NOMO-1 treated with DMSO at 0.1 percent for 48 hours (cell line): ENCODE data around the gene SFXN2.

Experiments used
- DNase-seq: peaks from one replicate; lab custom pipeline; 2025; ENCODE audit not compliant: unreplicated experiment; lab: John Stamatoyannopoulos, UW

The SFXN2 gene

DNA sequence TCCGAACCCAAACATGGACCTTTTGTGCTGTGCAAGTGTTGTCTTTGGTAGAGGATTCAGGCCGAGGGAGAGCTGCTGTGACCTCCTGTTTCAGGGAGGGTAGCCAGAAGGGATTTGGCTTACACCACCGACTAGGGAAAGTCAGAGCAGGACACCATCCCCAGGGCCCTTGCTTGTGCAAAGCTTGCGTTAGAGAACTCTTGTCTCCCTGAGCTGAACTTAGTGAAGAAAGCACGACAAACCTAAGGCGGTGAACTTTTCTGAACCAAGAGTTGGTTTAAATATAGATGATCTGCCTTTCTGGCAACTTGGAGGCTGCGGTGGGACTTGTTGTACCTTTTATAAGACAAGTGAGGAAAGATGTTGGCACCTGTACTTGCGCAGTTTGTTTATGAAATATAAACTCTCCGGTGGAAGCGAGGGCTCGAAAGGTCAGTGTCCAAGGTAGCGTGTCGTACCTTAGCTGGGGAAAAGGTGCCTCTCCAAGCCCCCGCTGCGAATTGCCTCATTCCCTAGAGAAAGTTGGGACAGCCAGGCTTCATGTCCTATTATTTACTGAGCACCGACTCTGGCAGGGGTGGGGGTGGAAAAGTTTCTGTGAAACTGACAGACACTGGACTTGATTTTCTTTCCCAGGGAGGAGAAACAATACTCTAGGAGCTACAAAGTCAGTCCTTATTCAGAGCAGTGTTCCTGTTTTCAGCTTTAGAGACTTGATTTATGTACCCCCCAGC lies 60.9 kb downstream of the SFXN2 start:
- DNase-seq = no peak

DNA sequence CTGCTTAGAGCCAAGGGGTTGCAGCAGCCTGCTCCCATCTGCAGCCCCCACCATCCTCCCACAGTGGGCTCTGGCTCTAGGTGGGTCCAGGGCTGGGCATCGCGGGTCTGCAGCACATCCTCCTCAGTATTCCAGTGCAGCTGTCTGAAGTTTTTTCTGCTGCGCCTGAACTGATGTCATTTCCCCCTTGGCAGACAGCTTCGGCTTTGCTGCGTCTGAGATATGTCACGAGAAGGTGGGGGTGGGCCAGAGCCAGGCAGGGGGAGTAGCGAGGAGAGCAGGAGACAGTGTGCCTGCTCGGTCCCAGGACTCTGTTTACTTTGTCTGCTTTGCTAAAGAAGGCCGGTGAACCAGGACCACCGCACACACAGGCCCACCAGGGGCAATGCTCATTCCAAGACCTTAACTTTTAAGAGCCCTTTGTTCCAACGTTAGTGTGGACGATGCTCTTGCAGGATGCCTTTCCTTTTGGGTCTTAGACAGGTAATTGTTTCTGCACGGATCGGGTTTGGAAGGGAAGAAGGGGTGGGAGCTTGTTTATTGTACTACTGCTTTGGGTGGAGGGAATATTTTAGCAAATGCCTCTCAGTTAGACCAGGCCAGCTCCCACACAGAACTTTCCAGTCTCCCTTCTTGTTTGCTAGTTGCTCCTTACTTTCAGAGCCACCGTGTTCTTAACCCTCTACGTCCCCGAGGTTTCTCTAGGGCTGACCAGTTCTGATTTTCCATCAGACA lies 61.7 kb downstream of the SFXN2 start:
- no peak for DNase-seq

DNA sequence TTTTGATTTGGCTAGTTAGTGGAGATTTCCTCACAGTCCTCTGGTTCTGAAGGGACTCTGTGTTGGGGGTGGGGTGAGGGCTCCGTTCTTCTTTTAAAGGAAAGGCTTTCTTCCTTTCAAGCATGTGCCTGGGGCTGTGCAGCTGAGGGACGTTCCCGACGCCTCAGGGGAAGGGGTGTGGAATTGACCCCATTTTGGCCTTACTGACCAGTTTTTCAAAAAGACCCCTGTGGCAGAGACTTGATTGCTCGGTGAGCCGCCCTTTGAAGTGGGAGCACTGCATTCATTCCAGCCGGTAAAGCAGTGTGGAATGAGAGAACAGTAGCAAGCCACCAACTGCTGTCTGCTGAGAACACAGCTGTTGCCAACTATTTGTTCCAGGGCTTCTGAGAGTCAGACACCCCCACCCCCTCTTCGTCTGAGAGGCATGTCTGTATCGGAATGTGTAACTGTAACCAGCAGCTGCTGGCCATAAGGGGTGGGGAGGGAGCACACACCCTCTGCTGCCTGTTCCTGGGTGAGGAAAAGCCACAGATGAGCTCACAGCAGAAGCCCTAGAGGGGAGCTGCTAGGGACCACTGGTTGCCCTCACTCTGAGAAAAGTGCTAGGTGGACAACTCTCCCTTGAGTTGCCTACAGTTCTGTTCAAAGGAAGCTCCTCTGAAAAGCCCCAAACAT lies 62.5 kb downstream of the SFXN2 start:
- DNase-seq = no peak

DNA sequence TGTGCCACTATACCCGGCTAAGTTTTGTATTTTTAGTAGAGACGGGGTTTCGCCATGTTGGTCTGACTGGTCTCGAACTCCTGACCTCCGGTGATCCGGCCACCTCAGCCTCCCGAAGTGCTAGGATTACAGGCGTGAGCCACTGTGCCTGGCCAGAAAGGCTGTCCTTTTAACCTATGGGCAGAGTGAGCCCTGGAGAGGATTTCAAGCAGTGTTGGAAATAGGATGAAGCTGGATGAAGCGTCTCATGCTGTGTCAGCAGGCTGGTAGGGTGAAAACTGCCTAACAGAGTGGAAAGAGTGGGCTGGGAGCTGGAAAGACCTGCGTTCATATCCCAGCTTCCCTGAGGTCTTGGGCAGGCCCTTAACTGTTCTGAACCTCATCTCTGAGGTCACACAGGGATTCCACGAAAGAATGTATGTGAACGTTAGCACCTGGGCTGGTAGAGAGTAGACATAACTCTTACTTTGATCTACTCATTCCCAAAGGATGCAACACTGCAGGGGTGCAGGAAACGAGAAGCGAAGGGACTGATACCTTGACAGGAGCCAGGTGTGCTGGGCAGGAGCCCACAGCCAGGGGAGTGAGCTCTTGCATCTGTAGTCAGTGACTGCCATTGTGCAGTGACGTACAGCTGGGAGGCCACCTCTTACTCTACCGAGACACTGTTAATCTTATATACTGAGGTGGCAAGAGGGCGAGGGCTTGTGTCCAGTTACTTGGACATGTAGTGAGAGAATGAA lies 63.4 kb downstream of the SFXN2 start:
- no peak for DNase-seq

DNA sequence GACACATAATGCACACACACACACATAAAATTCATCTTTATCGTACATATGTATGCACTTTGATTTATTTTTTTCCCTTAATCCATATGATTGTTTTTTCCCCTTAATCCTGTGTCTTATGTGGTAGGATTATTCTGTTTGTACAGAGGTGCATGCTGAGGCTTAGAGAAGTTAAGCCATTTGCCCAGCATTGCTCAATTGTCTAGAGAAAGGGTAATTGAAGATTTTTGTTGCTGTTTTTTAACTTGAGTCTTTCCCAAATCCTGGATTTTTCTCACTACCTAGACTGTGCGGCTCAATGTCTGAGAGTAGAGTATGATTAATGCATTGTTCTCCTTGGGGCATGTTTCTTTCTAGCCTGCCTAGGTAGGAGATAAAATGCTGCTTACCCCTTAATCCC lies 64.3 kb downstream of the SFXN2 start:
- DNase-seq = no peak

DNA sequence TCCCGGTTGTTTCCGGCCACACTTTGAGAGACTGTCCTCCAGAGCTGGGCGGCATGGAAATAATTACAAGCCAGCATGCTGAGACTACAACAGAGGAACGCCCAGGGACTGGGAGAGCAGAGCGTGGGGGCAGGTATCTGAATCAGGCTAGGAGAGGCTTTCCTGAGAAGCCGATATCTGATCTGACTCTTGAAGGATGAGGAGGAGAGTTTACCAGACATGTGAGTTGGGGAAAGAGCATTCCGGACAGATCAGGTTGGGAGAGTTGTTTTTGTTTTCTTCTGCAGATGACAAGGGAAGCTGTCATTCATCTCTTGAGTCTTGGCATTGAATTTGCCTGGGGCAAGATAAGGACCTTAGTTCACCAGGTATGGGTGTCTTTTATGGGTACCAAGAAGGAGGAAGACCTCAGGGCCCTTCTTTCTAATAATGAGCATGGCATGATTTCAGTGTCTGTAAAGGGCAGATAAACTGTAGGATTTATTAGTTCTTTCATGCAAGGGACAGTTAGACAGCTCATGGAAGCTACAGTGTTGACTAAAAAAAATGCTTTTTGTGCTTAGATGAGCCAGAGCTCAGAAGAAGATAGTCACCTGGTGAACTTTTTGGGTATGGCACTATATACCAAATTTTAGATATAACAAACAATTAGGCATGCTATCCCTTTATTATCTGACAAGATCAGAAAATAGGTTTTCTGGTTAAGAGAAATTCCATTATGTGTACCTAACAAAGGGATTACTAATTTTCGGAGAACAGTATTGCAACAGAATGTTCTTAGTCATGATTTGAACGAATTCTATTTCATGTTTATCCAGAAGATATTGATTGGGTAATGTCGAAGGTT lies 65.5 kb downstream of the SFXN2 start:
- no peak for DNase-seq

DNA sequence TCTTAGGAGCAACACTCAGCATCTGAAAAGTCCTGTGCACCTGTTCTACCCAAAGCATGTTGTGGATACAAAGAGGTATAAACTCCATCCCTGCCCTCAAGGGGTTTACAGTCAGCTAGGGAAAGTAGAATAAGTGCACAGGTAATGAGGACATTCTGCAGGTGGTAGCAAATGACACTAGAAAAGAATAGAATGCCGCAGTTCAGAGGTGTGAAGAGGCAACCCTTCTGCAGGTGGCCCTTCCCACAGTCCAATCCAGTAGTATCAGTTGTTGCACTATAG lies 66.0 kb downstream of the SFXN2 start:
- DNase-seq = no peak

DNA sequence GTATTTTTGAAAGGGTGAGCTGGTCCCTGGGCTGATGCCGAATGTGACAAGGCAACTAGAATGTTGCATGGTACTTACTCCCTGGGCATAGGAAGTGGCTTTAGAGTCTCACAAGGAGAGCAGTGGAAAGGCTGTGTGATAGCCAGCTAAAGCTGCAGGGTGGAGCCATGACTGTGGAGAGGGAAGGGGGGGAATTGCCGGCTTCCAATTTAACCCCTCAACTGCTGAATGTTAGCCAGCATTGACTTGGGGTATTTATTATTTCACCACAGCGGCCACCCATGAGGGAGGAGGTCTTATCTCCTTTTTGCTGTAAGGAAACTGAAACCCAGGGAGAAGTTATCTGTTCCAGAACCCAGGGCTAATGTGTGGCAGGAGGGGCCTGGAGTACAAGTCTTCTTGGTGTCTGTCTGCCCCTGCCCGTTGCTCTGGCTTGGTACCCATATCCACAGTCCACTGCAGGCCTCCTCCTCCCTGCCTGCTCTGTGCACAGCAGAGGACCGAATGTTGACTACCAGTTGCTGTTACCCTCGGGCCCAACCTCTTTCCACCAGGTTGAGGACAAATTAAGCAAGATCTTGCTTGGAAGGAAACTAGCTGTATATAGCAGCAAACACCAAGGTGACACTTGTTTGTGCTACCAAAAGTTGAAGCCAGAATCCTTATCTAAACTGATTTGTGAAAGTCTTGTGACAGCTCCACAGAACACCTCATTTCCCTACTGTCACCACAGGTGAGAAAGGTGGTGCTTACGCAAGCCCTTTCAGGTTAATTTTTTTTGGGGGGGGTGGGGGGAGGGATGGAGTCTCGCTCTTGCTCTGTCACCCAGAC lies 66.9 kb downstream of the SFXN2 start:
- DNase-seq = no peak

DNA sequence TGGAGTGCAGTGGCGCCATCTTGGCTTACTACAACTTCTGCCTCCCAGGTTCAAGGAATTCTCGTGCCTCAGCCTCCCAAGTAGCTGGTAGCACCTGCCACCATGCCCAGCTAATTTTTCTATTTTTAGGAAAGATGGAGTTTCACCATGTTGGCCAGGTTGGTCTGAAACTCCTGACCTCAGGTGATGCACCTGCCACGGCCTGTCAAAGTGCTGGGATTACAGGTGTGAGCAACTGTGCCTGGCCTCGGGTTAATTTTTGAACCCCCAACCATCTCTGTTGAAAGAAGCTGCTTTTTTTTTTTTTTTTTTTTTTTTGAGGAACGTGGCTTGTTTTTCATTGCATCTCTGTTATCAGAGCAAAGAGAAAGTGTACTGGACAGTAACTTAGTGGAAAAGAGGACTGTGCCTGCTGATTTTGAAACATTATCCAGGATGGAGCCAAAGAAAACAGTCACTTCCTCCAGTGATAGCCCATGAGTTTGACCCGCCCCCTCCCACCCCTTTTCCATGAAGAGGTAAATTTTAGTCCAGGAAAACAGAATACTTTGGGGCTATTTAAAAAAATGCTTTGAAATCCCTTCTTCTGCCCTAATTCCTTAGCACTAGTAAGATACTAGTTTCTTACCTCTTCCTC lies 67.6 kb downstream of the SFXN2 start:
- DNase-seq = no peak

DNA sequence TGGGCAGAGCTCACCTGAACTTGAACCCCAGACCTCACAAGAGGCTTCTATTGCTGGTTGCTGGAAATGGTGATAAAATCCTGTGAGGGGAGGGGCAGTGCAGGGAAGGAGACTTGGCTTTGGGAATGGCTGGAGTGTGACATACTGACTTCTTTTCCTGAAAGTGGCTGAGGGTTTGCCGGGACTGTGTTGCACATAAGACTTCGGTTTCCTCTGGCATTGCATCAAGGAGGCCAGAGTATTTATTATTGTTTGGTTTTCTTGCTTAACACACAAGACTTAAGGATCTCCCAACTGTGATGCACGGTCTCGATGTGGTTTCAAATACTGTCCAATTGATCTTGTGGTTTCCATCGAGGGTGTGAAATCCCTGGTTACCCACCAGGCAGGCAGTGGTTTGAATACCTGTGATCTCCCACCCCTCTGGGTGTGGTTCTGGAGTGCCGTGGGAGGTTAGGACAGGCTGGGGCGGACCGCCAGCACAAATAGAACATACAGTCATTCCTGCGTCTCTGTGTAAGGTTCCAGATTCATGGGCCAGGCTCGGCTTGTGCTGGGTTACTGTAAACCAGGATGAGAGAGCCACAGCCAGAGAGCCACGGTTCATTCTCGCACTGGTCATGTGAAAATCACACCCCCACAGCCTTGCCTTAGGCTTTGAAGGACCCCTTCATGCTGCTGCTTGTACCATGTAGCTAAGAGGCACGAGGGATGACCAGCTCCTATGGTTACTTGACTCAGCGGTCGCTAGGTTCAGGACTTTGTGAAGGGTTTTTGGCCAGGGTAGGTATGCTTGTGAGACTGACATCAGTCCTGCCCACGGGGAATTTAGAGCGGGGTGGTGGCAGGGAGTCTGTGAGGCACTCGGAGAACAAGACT lies 68.5 kb downstream of the SFXN2 start:
- peak; percentile 34 for DNase-seq

DNA sequence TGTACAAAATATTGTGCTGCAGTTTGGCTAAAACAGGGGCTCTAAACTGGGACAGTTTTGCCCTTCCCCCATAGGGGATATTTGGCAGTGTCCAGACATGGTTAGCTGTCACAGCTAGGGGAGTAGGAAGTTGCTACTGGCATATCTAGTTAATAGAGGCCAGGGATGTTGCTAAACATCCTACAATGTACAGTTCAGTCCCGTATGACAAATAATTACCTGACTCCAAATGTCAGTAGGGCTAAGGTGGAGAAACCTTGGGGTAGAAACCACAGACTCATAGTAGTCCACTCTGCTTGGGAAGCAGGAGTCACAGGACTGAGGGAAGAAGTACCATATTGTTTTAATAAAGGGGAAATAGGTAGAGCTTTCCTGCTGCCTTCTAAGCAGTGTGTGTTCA lies 69.1 kb downstream of the SFXN2 start:
- peak; percentile 30 for DNase-seq

DNA sequence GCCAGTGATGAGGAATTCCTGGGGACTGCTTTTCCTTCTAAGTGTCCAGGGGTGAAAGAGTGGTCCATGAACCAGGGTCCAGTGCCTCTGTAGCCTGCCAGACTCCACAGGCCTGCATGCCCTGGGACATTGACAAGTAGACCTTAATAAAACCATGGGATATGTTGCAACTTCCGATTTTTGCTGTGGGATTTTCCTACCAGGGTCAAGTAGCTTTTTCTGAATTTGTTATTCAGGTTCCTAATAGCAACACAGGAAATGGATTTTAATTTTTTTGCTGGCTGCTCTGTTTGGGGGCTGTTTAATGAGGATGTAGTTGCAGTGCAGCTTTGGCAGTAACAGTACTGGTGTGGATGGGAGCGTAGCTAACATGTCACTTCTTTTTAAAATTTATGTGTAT lies 71.4 kb downstream of the SFXN2 start:
- peak; percentile 88 for DNase-seq

DNA sequence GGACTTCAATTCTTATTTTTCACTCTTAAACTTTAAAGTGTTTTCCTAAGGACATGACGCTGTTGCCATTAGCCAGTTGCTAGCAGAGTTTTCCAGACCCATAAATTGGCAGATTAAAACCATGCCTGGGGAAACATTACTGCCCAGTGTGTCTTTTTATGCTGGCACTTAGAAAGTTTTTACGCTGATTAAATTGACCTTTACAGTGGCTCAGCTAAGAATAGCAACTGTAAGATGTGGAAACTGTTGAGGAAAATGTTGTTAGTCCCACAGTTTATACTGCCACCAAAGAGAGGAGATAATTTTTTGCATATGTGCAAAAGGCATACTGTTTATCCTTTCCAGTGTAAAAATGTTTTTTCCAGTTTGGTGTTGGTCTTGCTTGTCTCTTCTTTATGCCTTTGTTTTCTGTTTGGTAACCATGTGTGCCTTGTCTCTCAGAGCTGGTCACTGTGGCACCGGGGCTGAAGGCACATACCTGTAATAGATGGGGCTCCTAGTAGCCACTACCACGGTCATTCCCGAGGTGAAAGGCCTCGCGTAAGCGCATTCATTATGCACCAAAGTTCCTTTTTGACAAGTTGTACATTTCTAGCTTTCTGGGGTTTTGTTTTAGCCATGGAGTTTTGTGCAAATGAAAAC lies 77.4 kb downstream of the SFXN2 start:
- no peak for DNase-seq
